ENCODE results near the gene RPL28.

GRCh38 chr19:55353803-55354697 is 31.7 kb upstream of the RPL28 start:
- TF ChIP-seq CTCF (IDR thresholded peaks at IDR 0.05; ENCODE audit: low read depth, low read length) = no peak
- TF ChIP-seq POLR2A (IDR thresholded peaks at IDR 0.05; ENCODE audit: extremely low read depth, insufficient read length) = no peak
- TF ChIP-seq MYC (IDR thresholded peaks at IDR 0.05; ENCODE audit: low read depth, low read length) = no peak
- TF ChIP-seq MAX (IDR thresholded peaks at IDR 0.05; ENCODE audit: low read depth, low read length) = no peak

Measured in NB4 (cell line).